Adipocyte (in vitro differentiated cells): ENCODE measurements around the gene FATE1.
"Not testable (repeated sequence)": the region's sequence is repeated elsewhere in the genome, so short reads cannot be mapped to it uniquely, and the experiment has no call there.

Source experiments
- DNase-seq: peaks from one replicate; pipeline ENCODE4 v3.0.0-alpha.2; 2015; ENCODE audit warnings: low read depth
- H3K27me3 ChIP-seq: replicated peaks from 2 replicates; pipeline ENCODE4 v1.7.0; 2013; ENCODE audit warnings: mild to moderate bottlenecking, low read length, moderate library complexity; ENCODE audit not compliant: control insufficient read depth, insufficient read depth
- H3K36me3 ChIP-seq: 2 replicates; pipeline ENCODE4 v1.7.0; 2013; ENCODE audit warnings: low read length, mild to moderate bottlenecking, moderate library complexity; ENCODE audit not compliant: control insufficient read depth, insufficient read depth, severe bottlenecking
- H3K4me1 ChIP-seq: 2 replicates; pipeline ENCODE4 v1.7.0; 2013; ENCODE audit warnings: mild to moderate bottlenecking, low read length, moderate library complexity; ENCODE audit not compliant: control insufficient read depth, insufficient read depth
- H3K4me3 ChIP-seq: 2 replicates; pipeline ENCODE4 v1.7.0; 2013; ENCODE audit warnings: mild to moderate bottlenecking, low read length, moderate library complexity
- H3K9ac ChIP-seq: 2 replicates; pipeline ENCODE4 v1.7.0; 2013; ENCODE audit warnings: mild to moderate bottlenecking, low read length, moderate library complexity
- H3K9me3 ChIP-seq: 2 replicates; pipeline ENCODE4 v1.7.0; 2013; ENCODE audit warnings: mild to moderate bottlenecking, low read length, moderate library complexity; ENCODE audit not compliant: control insufficient read depth

FATE1 gene

GRCh38 chrX:151695583-151696340 is 20.1 kb upstream of the FATE1 start:
- Histone ChIP-seq H3K9me3 (no peaks in the 10 kb centered on the region), H3K9ac (no peak overlapping the region), H3K27me3 (peaks cover 35% of the 10 kb centered on the region), H3K4me3 (no peak overlapping the region), H3K4me1 (peaks cover 9% of the 10 kb centered on the region), H3K36me3 (no peaks in the 10 kb centered on the region)
- DNase-seq, result no peak

GRCh38 chrX:151697082-151697481 is 18.8 kb upstream of the FATE1 start:
- not testable (repeated sequence) for H3K9me3 ChIP-seq, H3K4me1 ChIP-seq, H3K36me3 ChIP-seq
- Histone ChIP-seq H3K4me3 (peak overlapping the region; percentile 54), H3K27me3 (peaks cover 25% of the 10 kb centered on the region), H3K9ac (peak overlapping the region; percentile 42)
- DNase-seq, result peak; percentile 21

GRCh38 chrX:151697522-151697921 is 18.3 kb upstream of the FATE1 start:
- Histone ChIP-seq H3K9ac (peak overlapping the region; percentile 42), H3K27me3 (peaks cover 21% of the 10 kb centered on the region), H3K9me3 (no peaks in the 10 kb centered on the region), H3K4me1 (peaks cover 9% of the 10 kb centered on the region), H3K36me3 (no peaks in the 10 kb centered on the region), H3K4me3 (peak overlapping the region; percentile 54)
- DNase-seq, result peak; percentile 82

- no peaks in the 10 kb centered on the region for H3K9me3 ChIP-seq
- no peak for DNase-seq
- no peaks in the 10 kb centered on the region for H3K36me3 ChIP-seq
- peaks cover 13% of the 10 kb centered on the region for H3K27me3 ChIP-seq
- H3K9ac ChIP-seq, result no peak overlapping the region
- peaks cover 9% of the 10 kb centered on the region for H3K4me1 ChIP-seq
- H3K4me3 ChIP-seq, result no peak overlapping the region
These were observed 17.4 kb upstream of the FATE1 start for GRCh38 chrX:151698485-151698884.

GRCh38 chrX:151699746-151700145 is 16.1 kb upstream of the FATE1 start:
- no peak overlapping the region for H3K9ac ChIP-seq
- no peak for DNase-seq
- peaks cover 17% of the 10 kb centered on the region for H3K27me3 ChIP-seq

GRCh38 chrX:151700581-151700980 is 15.3 kb upstream of the FATE1 start:
- Histone ChIP-seq H3K9me3 (no peaks in the 10 kb centered on the region), H3K4me1 (peaks cover 9% of the 10 kb centered on the region), H3K27me3 (peaks cover 24% of the 10 kb centered on the region), H3K4me3 (no peak overlapping the region), H3K9ac (no peak overlapping the region), H3K36me3 (no peaks in the 10 kb centered on the region)
- no peak for DNase-seq

More at GRCh38 chrX:151699746-151700145, 16.1 kb upstream of the FATE1 start:
- Histone ChIP-seq H3K4me3 (no peak overlapping the region), H3K4me1 (peaks cover 9% of the 10 kb centered on the region), H3K9me3 (no peaks in the 10 kb centered on the region), H3K36me3 (no peaks in the 10 kb centered on the region)

- Histone ChIP-seq H3K9me3 (no peaks in the 10 kb centered on the region), H3K36me3 (no peaks in the 10 kb centered on the region), H3K27me3 (peaks cover 27% of the 10 kb centered on the region), H3K4me3 (no peak overlapping the region), H3K4me1 (peaks cover 9% of the 10 kb centered on the region), H3K9ac (no peak overlapping the region)
- no peak for DNase-seq
These were observed 14.8 kb upstream of the FATE1 start for GRCh38 chrX:151701071-151701470.

GRCh38 chrX:151701531-151701930 is 14.3 kb upstream of the FATE1 start:
- Histone ChIP-seq H3K4me1 (peaks cover 9% of the 10 kb centered on the region), H3K9ac (no peak overlapping the region), H3K9me3 (no peaks in the 10 kb centered on the region), H3K27me3 (peaks cover 32% of the 10 kb centered on the region), H3K4me3 (no peak overlapping the region), H3K36me3 (no peaks in the 10 kb centered on the region)
- no peak for DNase-seq

- Histone ChIP-seq H3K9ac (no peak overlapping the region), H3K27me3 (peaks cover 38% of the 10 kb centered on the region), H3K4me3 (no peak overlapping the region), H3K9me3 (no peaks in the 10 kb centered on the region), H3K36me3 (no peaks in the 10 kb centered on the region), H3K4me1 (peaks cover 8% of the 10 kb centered on the region)
- peak; percentile 28 for DNase-seq
These were observed 13.7 kb upstream of the FATE1 start for GRCh38 chrX:151702026-151702714.

GRCh38 chrX:151702741-151703340 is 13.0 kb upstream of the FATE1 start:
- H3K4me3 ChIP-seq, result no peak overlapping the region
- no peak overlapping the region for H3K9ac ChIP-seq
- no peaks in the 10 kb centered on the region for H3K9me3 ChIP-seq
- H3K27me3 ChIP-seq, result peaks cover 45% of the 10 kb centered on the region
- no peaks in the 10 kb centered on the region for H3K36me3 ChIP-seq
- H3K4me1 ChIP-seq, result peaks cover 2% of the 10 kb centered on the region
- DNase-seq, result no peak

GRCh38 chrX:151703487-151703886 is 12.3 kb upstream of the FATE1 start:
- Histone ChIP-seq H3K27me3 (peaks cover 47% of the 10 kb centered on the region), H3K9ac (no peak overlapping the region), H3K4me1 (no peaks in the 10 kb centered on the region), H3K4me3 (no peak overlapping the region), H3K9me3 (no peaks in the 10 kb centered on the region), H3K36me3 (no peaks in the 10 kb centered on the region)
- no peak for DNase-seq
